Measurements from ENCODE around the gene THSD7A. TPM values are rescaled to one million over a fixed set of nuclear protein-coding genes. Genes with fewer than 3 reads are reported as not detected.

Gene THSD7A
- total and polyA plus RNA-seq, 10 of the 15 experiments (the other 5 are each of a cell fraction or from before 2014, with no cell fraction given), result 0.03 to 0.09 (median 0.03) TPM; not detected in 7

DNA sequence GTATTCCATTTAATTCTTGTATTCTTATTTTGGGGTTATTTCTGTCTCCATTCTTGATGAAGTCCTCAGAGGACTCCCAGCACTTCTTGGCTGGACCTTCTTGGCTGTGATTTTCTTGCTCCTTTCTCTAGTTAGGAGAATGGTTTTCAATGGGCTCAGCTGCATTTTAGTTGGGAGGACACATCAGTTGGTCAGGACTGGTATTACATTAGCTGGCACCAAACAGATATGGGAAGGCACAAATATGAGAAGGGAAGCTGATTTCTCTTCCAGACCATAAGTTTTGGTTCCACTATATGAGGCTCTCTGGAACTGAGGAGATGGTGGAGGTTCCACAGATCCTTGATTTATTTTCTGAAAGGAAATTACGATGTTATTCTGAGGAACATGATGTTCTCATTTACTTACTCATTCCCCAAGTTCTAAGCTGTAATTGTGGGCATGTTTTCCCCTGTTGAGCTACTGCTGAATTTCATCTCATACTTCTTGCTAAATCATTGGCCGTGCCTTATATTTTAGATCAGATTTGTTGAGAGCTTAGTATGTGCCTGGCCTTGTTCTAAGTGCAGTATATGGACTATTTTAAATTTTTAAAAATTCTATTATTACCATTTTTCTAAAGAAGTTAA lies 261.0 kb downstream of the THSD7A start (continued):
- TF ChIP-seq, protein P1, sequence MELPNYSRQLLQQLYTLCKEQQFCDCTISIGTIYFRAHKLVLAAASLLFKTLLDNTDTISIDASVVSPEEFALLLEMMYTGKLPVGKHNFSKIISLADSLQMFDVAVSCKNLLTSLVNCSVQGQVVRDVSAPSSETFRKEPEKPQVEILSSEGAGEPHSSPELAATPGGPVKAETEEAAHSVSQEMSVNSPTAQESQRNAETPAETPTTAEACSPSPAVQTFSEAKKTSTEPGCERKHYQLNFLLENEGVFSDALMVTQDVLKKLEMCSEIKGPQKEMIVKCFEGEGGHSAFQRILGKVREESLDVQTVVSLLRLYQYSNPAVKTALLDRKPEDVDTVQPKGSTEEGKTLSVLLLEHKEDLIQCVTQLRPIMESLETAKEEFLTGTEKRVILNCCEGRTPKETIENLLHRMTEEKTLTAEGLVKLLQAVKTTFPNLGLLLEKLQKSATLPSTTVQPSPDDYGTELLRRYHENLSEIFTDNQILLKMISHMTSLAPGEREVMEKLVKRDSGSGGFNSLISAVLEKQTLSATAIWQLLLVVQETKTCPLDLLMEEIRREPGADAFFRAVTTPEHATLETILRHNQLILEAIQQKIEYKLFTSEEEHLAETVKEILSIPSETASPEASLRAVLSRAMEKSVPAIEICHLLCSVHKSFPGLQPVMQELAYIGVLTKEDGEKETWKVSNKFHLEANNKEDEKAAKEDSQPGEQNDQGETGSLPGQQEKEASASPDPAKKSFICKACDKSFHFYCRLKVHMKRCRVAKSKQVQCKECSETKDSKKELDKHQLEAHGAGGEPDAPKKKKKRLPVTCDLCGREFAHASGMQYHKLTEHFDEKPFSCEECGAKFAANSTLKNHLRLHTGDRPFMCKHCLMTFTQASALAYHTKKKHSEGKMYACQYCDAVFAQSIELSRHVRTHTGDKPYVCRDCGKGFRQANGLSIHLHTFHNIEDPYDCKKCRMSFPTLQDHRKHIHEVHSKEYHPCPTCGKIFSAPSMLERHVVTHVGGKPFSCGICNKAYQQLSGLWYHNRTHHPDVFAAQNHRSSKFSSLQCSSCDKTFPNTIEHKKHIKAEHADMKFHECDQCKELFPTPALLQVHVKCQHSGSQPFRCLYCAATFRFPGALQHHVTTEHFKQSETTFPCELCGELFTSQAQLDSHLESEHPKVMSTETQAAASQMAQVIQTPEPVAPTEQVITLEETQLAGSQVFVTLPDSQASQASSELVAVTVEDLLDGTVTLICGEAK (IDR thresholded peaks at IDR 0.05; ENCODE audit: borderline replicate concordance), result no peak
- TF ChIP-seq EGR1 (IDR thresholded peaks at IDR 0.05; ENCODE audit: borderline replicate concordance in 1 of 2, low read depth in 2 of 2, low read length in 2 of 2) (no peak), STAT3 (IDR thresholded peaks at IDR 0.05; ENCODE audit: low read depth, low read length) (no peak)
- TF ChIP-seq, protein P2, sequence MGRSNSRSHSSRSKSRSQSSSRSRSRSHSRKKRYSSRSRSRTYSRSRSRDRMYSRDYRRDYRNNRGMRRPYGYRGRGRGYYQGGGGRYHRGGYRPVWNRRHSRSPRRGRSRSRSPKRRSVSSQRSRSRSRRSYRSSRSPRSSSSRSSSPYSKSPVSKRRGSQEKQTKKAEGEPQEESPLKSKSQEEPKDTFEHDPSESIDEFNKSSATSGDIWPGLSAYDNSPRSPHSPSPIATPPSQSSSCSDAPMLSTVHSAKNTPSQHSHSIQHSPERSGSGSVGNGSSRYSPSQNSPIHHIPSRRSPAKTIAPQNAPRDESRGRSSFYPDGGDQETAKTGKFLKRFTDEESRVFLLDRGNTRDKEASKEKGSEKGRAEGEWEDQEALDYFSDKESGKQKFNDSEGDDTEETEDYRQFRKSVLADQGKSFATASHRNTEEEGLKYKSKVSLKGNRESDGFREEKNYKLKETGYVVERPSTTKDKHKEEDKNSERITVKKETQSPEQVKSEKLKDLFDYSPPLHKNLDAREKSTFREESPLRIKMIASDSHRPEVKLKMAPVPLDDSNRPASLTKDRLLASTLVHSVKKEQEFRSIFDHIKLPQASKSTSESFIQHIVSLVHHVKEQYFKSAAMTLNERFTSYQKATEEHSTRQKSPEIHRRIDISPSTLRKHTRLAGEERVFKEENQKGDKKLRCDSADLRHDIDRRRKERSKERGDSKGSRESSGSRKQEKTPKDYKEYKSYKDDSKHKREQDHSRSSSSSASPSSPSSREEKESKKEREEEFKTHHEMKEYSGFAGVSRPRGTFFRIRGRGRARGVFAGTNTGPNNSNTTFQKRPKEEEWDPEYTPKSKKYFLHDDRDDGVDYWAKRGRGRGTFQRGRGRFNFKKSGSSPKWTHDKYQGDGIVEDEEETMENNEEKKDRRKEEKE (IDR thresholded peaks at IDR 0.05), result no peak
- TF ChIP-seq, protein P3, sequence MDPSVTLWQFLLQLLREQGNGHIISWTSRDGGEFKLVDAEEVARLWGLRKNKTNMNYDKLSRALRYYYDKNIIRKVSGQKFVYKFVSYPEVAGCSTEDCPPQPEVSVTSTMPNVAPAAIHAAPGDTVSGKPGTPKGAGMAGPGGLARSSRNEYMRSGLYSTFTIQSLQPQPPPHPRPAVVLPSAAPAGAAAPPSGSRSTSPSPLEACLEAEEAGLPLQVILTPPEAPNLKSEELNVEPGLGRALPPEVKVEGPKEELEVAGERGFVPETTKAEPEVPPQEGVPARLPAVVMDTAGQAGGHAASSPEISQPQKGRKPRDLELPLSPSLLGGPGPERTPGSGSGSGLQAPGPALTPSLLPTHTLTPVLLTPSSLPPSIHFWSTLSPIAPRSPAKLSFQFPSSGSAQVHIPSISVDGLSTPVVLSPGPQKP (IDR thresholded peaks at IDR 0.05; ENCODE audit: low read depth, low read length), result no peak
